K562 (cell line): Measurements from ENCODE around the gene VWA5B1. TPM values are rescaled to one million over a fixed set of nuclear protein-coding genes. Genes with fewer than 3 reads are reported as not detected.

Experiments used
- ATAC-seq: fragments of 200-7000 bp; cut with Tn5 transposase; 3 replicates; pipeline ENCODE4 v1.9.1; 2020; ENCODE audit warnings: moderate library complexity
- BruUV-seq: library from RNA; stranded (reverse); fragments of 400-500 nt; replicated peaks from 2 replicates; lab custom pipeline; 2021; lab: Mats Ljungman, UMichigan
- CTCF ChIA-PET: fragments of 300-600 bp; formaldehyde crosslinking; extraction: SDS; loops from one replicate; lab custom pipeline; 2021; ENCODE audit warnings: low intra/inter-chr PET ratio; lab: Yijun Ruan, JAX
- POLR2A ChIA-PET: fragments of 300-600, 350-650 bp; sonication (Branson Sonifier 250); formaldehyde crosslinking; extraction: SDS; loops from one replicate; lab custom pipeline; 2021; ENCODE audit warnings: antibody characterized with exemption, inconsistent platforms; lab: Yijun Ruan, JAX
- DNase-seq, 4 experiments: peaks; one replicate each; pipeline versions ENCODE4 v3.0.0 to v3.0.0-alpha.2; 2011 to 2018; ENCODE audit warnings: low spot score in 3 of 4, mixed read lengths in 3 of 4; ENCODE audit errors: extremely low read depth in 1 of 4
- FAIRE-seq: peaks from 2 replicates; lab custom pipeline; 2011; peaks lifted over from hg19 to GRCh38; lab: Jason Lieb, UNC
- H2AFZ ChIP-seq: 2 replicates; pipeline ENCODE4 v1.6.0; 2011; ENCODE audit warnings: low read depth, low read length, control low read depth, inconsistent platforms
- H3K27ac ChIP-seq: fragments of 200-600 bp; 3 replicates; pipeline ENCODE4 v1.8.0; 2011; ENCODE audit warnings: low read depth, mild to moderate bottlenecking, control low read depth, inconsistent platforms, low read length, moderate library complexity, mixed read lengths; ENCODE audit errors: extremely low read depth
- H3K27me3 ChIP-seq, 2 experiments: fragments of 300-600 bp in 1 of 2; 2 replicates in 1 of 2; 3 replicates in 1 of 2; pipeline versions ENCODE4 v1.6.0 to v1.8.0; 2011; ENCODE audit warnings: inconsistent platforms in 2 of 2, low read length in 2 of 2, mild to moderate bottlenecking in 1 of 2, mixed read lengths in 1 of 2, moderate library complexity in 1 of 2; ENCODE audit not compliant: control insufficient read depth in 2 of 2, insufficient read depth in 2 of 2
- H3K36me3 ChIP-seq: fragments of 300-600 bp; 3 replicates; pipeline ENCODE4 v1.8.0; 2011; ENCODE audit warnings: mild to moderate bottlenecking, low read length, inconsistent platforms; ENCODE audit not compliant: control insufficient read depth, insufficient read depth
- H3K4me1 ChIP-seq, 2 experiments: fragments of 200-600 bp in 1 of 2; replicated peaks in 1 of 2; 2 replicates in 1 of 2; 3 replicates in 1 of 2; pipeline versions ENCODE4 v1.5.1 to v1.8.0; 2011; ENCODE audit warnings: inconsistent platforms in 2 of 2, low read length in 2 of 2, mild to moderate bottlenecking in 1 of 2, mixed read lengths in 1 of 2, moderate library complexity in 1 of 2; ENCODE audit not compliant: control insufficient read depth in 2 of 2, insufficient read depth in 2 of 2
- H3K4me2 ChIP-seq: 2 replicates; pipeline ENCODE4 v1.6.1; 2011; ENCODE audit warnings: low read length, control low read depth, inconsistent platforms, mixed read lengths; ENCODE audit not compliant: insufficient read depth
- H3K4me3 ChIP-seq: fragments of 200-600 bp; sonication (generic), shearing (Covaris generic); 2 replicates; pipeline ENCODE4 v1.5.1; 2016; ENCODE audit warnings: control low read depth, inconsistent platforms
- H3K79me2 ChIP-seq: fragments of 200-600 bp; 3 replicates; pipeline ENCODE4 v1.8.0; 2011; ENCODE audit warnings: low read length, inconsistent platforms; ENCODE audit not compliant: control insufficient read depth, insufficient read depth
- H3K9ac ChIP-seq, 2 experiments: 2 replicates each; pipeline versions ENCODE4 v1.6.0 to v1.6.1; 2011; ENCODE audit warnings: low read depth in 2 of 2, low read length in 2 of 2, control low read depth in 1 of 2, inconsistent platforms in 1 of 2, mild to moderate bottlenecking in 1 of 2, mixed read lengths in 1 of 2; ENCODE audit not compliant: insufficient read depth in 1 of 2
- H3K9me1 ChIP-seq: one replicate; pipeline ENCODE4 v1.6.0; 2011; ENCODE audit warnings: inconsistent platforms, mild to moderate bottlenecking, low read length, moderate library complexity; ENCODE audit not compliant: control insufficient read depth, insufficient read depth
- H3K9me3 ChIP-seq: replicated peaks from 2 replicates; pipeline ENCODE4 v1.5.1; 2011; ENCODE audit warnings: low read depth, low read length, inconsistent platforms; ENCODE audit not compliant: control insufficient read depth, insufficient read depth
- H4K20me1 ChIP-seq: replicated peaks from 2 replicates; pipeline ENCODE4 v1.6.1; 2011; ENCODE audit warnings: low read length, inconsistent platforms, mixed read lengths; ENCODE audit not compliant: control insufficient read depth, insufficient read depth
- ARID2 ChIP-seq: fragments of 450-650 bp; IDR thresholded peaks from 2 replicates; pipeline ENCODE4 v1.6.1; 2017; ENCODE audit warnings: antibody characterized with exemption, mild to moderate bottlenecking
- CXXC5 ChIP-seq: fragments of 250-450 bp; sonication (Bioruptor Pico); IDR thresholded peaks from 2 replicates; pipeline ENCODE4 v1.8.0; 2022; ENCODE audit warnings: inconsistent platforms, mild to moderate bottlenecking, moderate library complexity
- ETV5 ChIP-seq: sonication (generic); formaldehyde crosslinking; IDR thresholded peaks from 2 replicates; pipeline ENCODE4 v1.4.0; 2020; ENCODE audit warnings: low read depth, mild to moderate bottlenecking, missing genetic modification reagents
- GTF3C2 ChIP-seq: IDR thresholded peaks from 3 replicates; pipeline ENCODE4 v1.6.1; 2011; ENCODE audit warnings: borderline replicate concordance, mild to moderate bottlenecking, moderate library complexity; ENCODE audit not compliant: insufficient read length; ENCODE audit errors: extremely low read depth
- MCM5 ChIP-seq: fragments of 450-650 bp; IDR thresholded peaks from 2 replicates; pipeline ENCODE4 v1.6.1; 2016; ENCODE audit warnings: low read depth
- PTBP1 ChIP-seq: fragments of 200-400 bp; formaldehyde crosslinking; IDR thresholded peaks from 2 replicates; pipeline ENCODE4 v1.6.1; 2017; ENCODE audit warnings: low read depth, low read length
- RBFOX2 ChIP-seq: fragments of 200-400 bp; formaldehyde crosslinking; IDR thresholded peaks from 2 replicates; pipeline ENCODE4 v1.6.1; 2017; ENCODE audit warnings: low read depth, mild to moderate bottlenecking, low read length, moderate library complexity
- SMARCE1 ChIP-seq: fragments of 450-650 bp; IDR thresholded peaks from 2 replicates; pipeline ENCODE4 v1.7.1; 2016; ENCODE audit warnings: mild to moderate bottlenecking
- TAF1 ChIP-seq: IDR thresholded peaks from 2 replicates; pipeline ENCODE4 v1.6.1; 2011; ENCODE audit warnings: mild to moderate bottlenecking, low read length, moderate library complexity; ENCODE audit not compliant: insufficient read depth, control insufficient read depth, severe bottlenecking; ENCODE audit errors: extremely low read depth
- ZNF3 ChIP-seq: fragments of 250-450 bp; sonication (Bioruptor Pico); IDR thresholded peaks from 2 replicates; pipeline ENCODE4 v1.5.0; 2021; ENCODE audit warnings: mild to moderate bottlenecking, moderate library complexity
- ZNF696 ChIP-seq: fragments of 250-450 bp; sonication (Bioruptor Pico); conservative IDR thresholded peaks from 2 replicates; pipeline ENCODE4 v1.4.0; 2020; ENCODE audit warnings: mild to moderate bottlenecking, moderate library complexity
- WGBS: fragments of 100-300 bp; shearing (Covaris generic); methylation state at CpG from one replicate; pipeline ENCODE4 v1.1.6; 2016; ENCODE audit warnings: low coverage, mixed read lengths; ENCODE audit not compliant: insufficient coverage; ENCODE audit errors: missing lambda C conversion rate; 5-methylcytosine and 5-hydroxymethylcytosine counted together
- in situ Hi-C: fragments of 300-500 bp; cut with MboI; formaldehyde crosslinking; loops from 4 replicates; pipeline ENCODE4 v1.15.0; 2018; ENCODE audit warnings: inconsistent platforms, mixed read lengths
- intact Hi-C: fragments of 100-400 bp; cut with micrococcal nuclease; formaldehyde crosslinking; loops from 2 replicates; pipeline ENCODE4 v1.14.2; 2022
- polyA plus RNA-seq, 8 experiments: library from polyadenylated mRNA; depleted of rRNA in 4 of 8; stranded (reverse) in 5 of 8; unstranded in 3 of 8; fragments of >200 nt; fragmentation: Nextera tagmentation in 2 of 8; fragmentation: Illumina TruSeq in 1 of 8; extraction: Ambion mirVana in 2 of 8; extraction: Trizol in 1 of 8; gene quantifications; 2 replicates each; pipeline versions ENCODE4 v1.2.1 to v1.2.3, GENCODE V29; 2011 to 2014; ENCODE audit warnings: inconsistent platforms in 1 of 8, missing spikeins in 1 of 8
- total RNA-seq, 7 experiments: library from RNA; depleted of rRNA in 6 of 7; stranded (reverse); fragments of >200 nt in 6 of 7; fragmentation: Illumina TruSeq in 2 of 7; extraction: Trizol in 2 of 7; gene quantifications; 2 replicates each; pipeline versions ENCODE4 v1.2.1 to v1.2.3, GENCODE V29; 2011 to 2021; ENCODE audit warnings: low replicate concordance in 1 of 7
- TF ChIP-seq, protein P1 (sequence below): fragments of 450-650 bp; formaldehyde crosslinking; IDR thresholded peaks from 2 replicates; pipeline ENCODE4 v1.4.0; 2020; ENCODE audit warnings: mild to moderate bottlenecking, moderate library complexity
- TF ChIP-seq, protein P2 (sequence below): sonication (generic); formaldehyde crosslinking; IDR thresholded peaks from 2 replicates; pipeline ENCODE4 v1.8.0; 2022; ENCODE audit warnings: mild to moderate bottlenecking, low read depth, missing genetic modification reagents

Gene VWA5B1
- total and polyA plus RNA-seq, 9 of the 15 experiments (the other 6 are each of a cell fraction or from before 2014, with no cell fraction given): not detected

DNA sequence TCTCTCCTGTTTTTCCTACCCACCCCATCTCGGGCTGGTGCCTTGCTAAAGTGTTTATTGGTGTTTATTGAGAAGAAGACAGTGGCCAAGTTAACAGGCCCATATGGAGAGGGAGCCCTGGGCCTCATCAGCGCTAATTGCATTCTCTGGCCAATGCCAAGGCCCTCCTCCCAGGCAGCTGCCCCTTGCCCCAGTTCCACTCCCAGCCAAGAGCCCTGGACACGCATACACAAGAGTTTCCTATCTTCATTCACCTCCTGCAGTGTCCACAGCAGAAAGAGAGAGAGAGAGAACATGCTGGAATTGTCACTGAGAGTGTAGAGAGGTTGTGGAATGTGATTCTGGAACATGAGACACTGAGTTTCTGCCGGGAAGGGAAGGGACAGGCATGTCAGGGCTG lies 25.4 kb upstream of the VWA5B1 start (continued):
- TF ChIP-seq GTF3C2 (no peak), ZNF696 (CRISPR knock-in tag) (no peak), ZNF3 (no peak)
- TF ChIP-seq, protein P1, sequence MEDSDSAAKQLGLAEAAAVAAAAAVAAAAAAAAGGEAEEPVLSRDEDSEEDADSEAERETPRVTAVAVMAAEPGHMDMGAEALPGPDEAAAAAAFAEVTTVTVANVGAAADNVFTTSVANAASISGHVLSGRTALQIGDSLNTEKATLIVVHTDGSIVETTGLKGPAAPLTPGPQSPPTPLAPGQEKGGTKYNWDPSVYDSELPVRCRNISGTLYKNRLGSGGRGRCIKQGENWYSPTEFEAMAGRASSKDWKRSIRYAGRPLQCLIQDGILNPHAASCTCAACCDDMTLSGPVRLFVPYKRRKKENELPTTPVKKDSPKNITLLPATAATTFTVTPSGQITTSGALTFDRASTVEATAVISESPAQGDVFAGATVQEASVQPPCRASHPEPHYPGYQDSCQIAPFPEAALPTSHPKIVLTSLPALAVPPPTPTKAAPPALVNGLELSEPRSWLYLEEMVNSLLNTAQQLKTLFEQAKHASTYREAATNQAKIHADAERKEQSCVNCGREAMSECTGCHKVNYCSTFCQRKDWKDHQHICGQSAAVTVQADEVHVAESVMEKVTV (CRISPR knock-in tag): no peak

DNA sequence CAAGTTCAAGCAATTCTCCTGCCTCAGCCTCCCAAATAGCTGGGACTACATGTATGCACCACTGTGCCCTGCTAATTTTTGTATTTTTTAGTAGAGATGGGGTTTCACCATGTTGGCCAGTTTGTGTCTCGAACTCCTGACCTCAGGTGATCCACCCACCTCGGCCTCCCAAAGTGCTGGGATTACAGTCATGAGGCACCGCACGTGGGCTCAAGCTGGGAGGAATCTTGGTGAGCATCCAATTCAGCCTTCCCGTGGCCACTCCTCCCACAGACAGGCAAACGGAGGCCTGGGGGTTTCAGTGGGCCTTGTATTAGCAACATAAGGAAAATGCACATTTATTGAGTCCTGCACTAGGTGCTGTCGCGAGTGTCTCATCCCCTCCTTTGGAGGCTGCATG lies 24.5 kb upstream of the VWA5B1 start:
- Histone ChIP-seq H3K4me3 (no peak overlapping the region), H4K20me1 (no peaks in the 10 kb centered on the region), H3K9me3 (no peaks in the 10 kb centered on the region), H2AFZ (no peak overlapping the region), H3K9me1 (no peaks in the 10 kb centered on the region), H3K79me2 (no peaks in the 10 kb centered on the region), H3K27me3 (peaks cover 16 to 49% of the 10 kb centered on the region in 2 experiments), H3K36me3 (no peaks in the 10 kb centered on the region), H3K4me2 (no peak overlapping the region), H3K9ac (no peak overlapping the region), H3K4me1 (no peaks in the 10 kb centered on the region), H3K27ac (no peak overlapping the region)
- in situ Hi-C loops (no loop called here), intact Hi-C loops (no loop called here)
- FAIRE-seq (no peak), ATAC-seq (no peak), DNase-seq (no peak)
- 4% methylated on average over 8 of the region's 8 CpGs for WGBS
- POLR2A ChIA-PET: interaction anchor here (1.9 kb wide), 1 partner anchor 10 kb away, joined by 4 read pairs; no protein-coding TSS in a partner anchor
- CTCF ChIA-PET: no interaction called here
- BruUV-seq: no TSS peak
- TF ChIP-seq MCM5 (no peak), SMARCE1 (no peak), ETV5 (CRISPR knock-in tag) (no peak), PTBP1 (no peak), TAF1 (no peak), CXXC5 (CRISPR knock-in tag) (no peak), RBFOX2 (no peak), ARID2 (no peak)
- TF ChIP-seq, protein P1 (CRISPR knock-in tag): no peak
- TF ChIP-seq, protein P2, sequence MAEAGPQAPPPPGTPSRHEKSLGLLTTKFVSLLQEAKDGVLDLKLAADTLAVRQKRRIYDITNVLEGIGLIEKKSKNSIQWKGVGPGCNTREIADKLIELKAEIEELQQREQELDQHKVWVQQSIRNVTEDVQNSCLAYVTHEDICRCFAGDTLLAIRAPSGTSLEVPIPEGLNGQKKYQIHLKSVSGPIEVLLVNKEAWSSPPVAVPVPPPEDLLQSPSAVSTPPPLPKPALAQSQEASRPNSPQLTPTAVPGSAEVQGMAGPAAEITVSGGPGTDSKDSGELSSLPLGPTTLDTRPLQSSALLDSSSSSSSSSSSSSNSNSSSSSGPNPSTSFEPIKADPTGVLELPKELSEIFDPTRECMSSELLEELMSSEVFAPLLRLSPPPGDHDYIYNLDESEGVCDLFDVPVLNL (CRISPR knock-in tag): no peak
